HEK293 (cell line): Measurements from ENCODE around the gene PLP2.

Experiments
- CTCF ChIP-seq: fragments of 450-650 bp; formaldehyde crosslinking; IDR thresholded peaks from 2 replicates; pipeline ENCODE4 v1.5.1; 2016; ENCODE audit warnings: missing biosample characterization, missing genetic modification characterization
- TCF7L2 ChIP-seq: IDR thresholded peaks from 2 replicates; pipeline ENCODE4 v1.6.1; 2011; ENCODE audit warnings: low read depth, mild to moderate bottlenecking, inconsistent platforms, low read length, moderate library complexity, borderline replicate concordance
- ZFHX2 ChIP-seq: fragments of 450-650 bp; formaldehyde crosslinking; conservative IDR thresholded peaks from 2 replicates; pipeline ENCODE4 v1.5.1; 2016; ENCODE audit warnings: missing biosample characterization, missing genetic modification characterization

- no peak for TF ChIP-seq CTCF (tag by site-specific recombination)
- no peak for TF ChIP-seq TCF7L2
- TF ChIP-seq ZFHX2 (tag by site-specific recombination), result no peak
Measured at GRCh38 chrX:49204017-49204416, 32.3 kb downstream of the PLP2 start.
